HepG2 (cell line): ENCODE data around the gene DPH7. TPM values are rescaled to one million over a fixed set of nuclear protein-coding genes. Genes with fewer than 3 reads are reported as not detected.

Experiments
- HMG20B ChIP-seq: conservative IDR thresholded peaks from 2 replicates; pipeline ENCODE4 v1.6.1; 2016; ENCODE audit warnings: missing genetic modification reagents, missing compliant biosample characterization
- HNF1B ChIP-seq: sonication (generic); formaldehyde crosslinking; IDR thresholded peaks from 2 replicates; pipeline ENCODE4 v1.5.1; 2020; ENCODE audit warnings: mild to moderate bottlenecking, moderate library complexity, missing genetic modification reagents
- HNF4A ChIP-seq: sonication (generic); formaldehyde crosslinking; IDR thresholded peaks from 2 replicates; pipeline ENCODE4 v1.4.0; 2020; ENCODE audit warnings: missing genetic modification reagents
- HOXA5 ChIP-seq: sonication (generic); formaldehyde crosslinking; IDR thresholded peaks from 2 replicates; pipeline ENCODE4 v1.4.0; 2020; ENCODE audit warnings: missing genetic modification reagents
- MXD1 ChIP-seq: sonication (generic); formaldehyde crosslinking; IDR thresholded peaks from 2 replicates; pipeline ENCODE4 v1.4.0; 2020; ENCODE audit warnings: mild to moderate bottlenecking, missing genetic modification reagents
- PATZ1 ChIP-seq: sonication (generic); formaldehyde crosslinking; IDR thresholded peaks from 2 replicates; pipeline ENCODE4 v1.4.0; 2020; ENCODE audit warnings: missing genetic modification reagents
- PLSCR1 ChIP-seq: sonication (generic); formaldehyde crosslinking; IDR thresholded peaks from 2 replicates; pipeline ENCODE4 v1.5.0; 2020; ENCODE audit warnings: missing genetic modification reagents, mild to moderate bottlenecking, borderline replicate concordance
- SAP130 ChIP-seq: IDR thresholded peaks from 2 replicates; pipeline ENCODE4 v1.6.1; 2016; ENCODE audit warnings: low read depth
- ZNF280D ChIP-seq: sonication (generic); formaldehyde crosslinking; IDR thresholded peaks from 2 replicates; pipeline ENCODE4 v1.5.1; 2020; ENCODE audit warnings: mild to moderate bottlenecking, missing genetic modification reagents
- ZSCAN5A ChIP-seq: sonication (generic); formaldehyde crosslinking; IDR thresholded peaks from 2 replicates; pipeline ENCODE4 v1.8.0; 2022; ENCODE audit warnings: mild to moderate bottlenecking, missing genetic modification reagents, borderline replicate concordance
- polyA plus RNA-seq, 8 experiments: library from polyadenylated mRNA; depleted of rRNA in 3 of 8; stranded (reverse) in 7 of 8; unstranded in 1 of 8; fragments of >200 nt; fragmentation: Illumina TruSeq in 4 of 8; extraction: Trizol in 4 of 8; gene quantifications; 2 replicates each; pipeline versions ENCODE4 v1.2.1 to v1.2.3, GENCODE V29; 2011 to 2016; ENCODE audit warnings: low read depth in 4 of 8, missing spikeins in 1 of 8, mixed read lengths in 1 of 8; ENCODE audit not compliant: insufficient read depth in 1 of 8
- total RNA-seq, 5 experiments: library from RNA; depleted of rRNA; stranded (reverse); fragments of >200 nt; fragmentation: Illumina TruSeq; extraction: Trizol; gene quantifications; 2 replicates each; pipeline ENCODE4 v1.2.3, GENCODE V29; 2016; ENCODE audit warnings: low read depth in 1 of 5

Gene DPH7
- total and polyA plus RNA-seq, 2 of the 13 experiments (the other 11 are each of a cell fraction or from before 2014, with no cell fraction given), result 27.6 to 31.6 TPM

GRCh38 chr9:137619240-137620047 is 40.7 kb upstream of the DPH7 start (continued):
- TF ChIP-seq MXD1, result 0 out of 2 replicates have a peak, but pooled peaks have one; percentile 38
- no peak for TF ChIP-seq PLSCR1
- TF ChIP-seq ZSCAN5A (CRISPR knock-in tag), result 0 out of 2 replicates have a peak, but pooled peaks have one; percentile 21
- no peak for TF ChIP-seq PATZ1 (CRISPR knock-in tag)
- no peak for TF ChIP-seq ZNF280D
- no peak for TF ChIP-seq HNF4A (CRISPR knock-in tag)
- TF ChIP-seq HMG20B (CRISPR knock-in tag), result no peak
- TF ChIP-seq SAP130, result peak; percentile 52; the same call in 1 of the 2 replicates
- 0 out of 2 replicates have a peak, but pooled peaks have one; percentile 20 for TF ChIP-seq HNF1B (CRISPR knock-in tag)
- TF ChIP-seq HOXA5 (CRISPR knock-in tag), result no peak
